NCI-H345 (cell line): ENCODE data around the gene RAE1.
A peak's percentile ranks its signal among the peaks of the same experiment; 100 is the strongest.

Experiments
- DNase-seq: peaks from one replicate; lab custom pipeline; 2025; lab: John Stamatoyannopoulos, UW

Gene RAE1

GRCh38 chr20:57351042-57351783, at the start of gene RAE1:
Gene RAE1 (plus strand): TSS chr20:57351255. CDS start chr20:57354039, 2,784 bp downstream.
- DNase-seq: peak; percentile 94

- DNase-seq: no peak
Measured at GRCh38 chr20:57306747-57307146, 44.3 kb upstream of the RAE1 start.

- no peak for DNase-seq
Measured at GRCh38 chr20:57308451-57309271, 42.4 kb upstream of the RAE1 start.

- DNase-seq: no peak
Measured at GRCh38 chr20:57309544-57310115, 41.4 kb upstream of the RAE1 start.

- DNase-seq: no peak
Measured at GRCh38 chr20:57310821-57311514, 40.1 kb upstream of the RAE1 start.

DNA sequence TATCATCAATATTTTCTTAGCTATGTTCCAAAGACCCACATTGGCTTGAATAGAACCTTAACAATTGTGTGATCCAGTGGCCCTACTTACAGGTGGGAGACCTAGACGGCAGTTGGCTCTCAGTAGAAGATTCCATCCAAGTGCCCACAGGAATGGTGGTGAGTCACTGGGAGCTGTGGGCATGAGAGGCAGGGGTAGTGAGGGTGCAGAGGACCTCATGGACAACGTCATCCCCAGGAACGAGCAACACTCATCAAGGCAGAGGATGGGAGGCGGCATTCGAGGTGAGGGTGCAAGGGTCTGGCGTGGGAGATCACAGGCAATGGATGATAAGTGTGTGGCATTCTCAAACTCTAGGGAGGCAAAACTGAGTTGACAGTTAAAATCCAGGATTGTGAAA, 38.9 kb upstream of the RAE1 start:
- no peak for DNase-seq

DNA sequence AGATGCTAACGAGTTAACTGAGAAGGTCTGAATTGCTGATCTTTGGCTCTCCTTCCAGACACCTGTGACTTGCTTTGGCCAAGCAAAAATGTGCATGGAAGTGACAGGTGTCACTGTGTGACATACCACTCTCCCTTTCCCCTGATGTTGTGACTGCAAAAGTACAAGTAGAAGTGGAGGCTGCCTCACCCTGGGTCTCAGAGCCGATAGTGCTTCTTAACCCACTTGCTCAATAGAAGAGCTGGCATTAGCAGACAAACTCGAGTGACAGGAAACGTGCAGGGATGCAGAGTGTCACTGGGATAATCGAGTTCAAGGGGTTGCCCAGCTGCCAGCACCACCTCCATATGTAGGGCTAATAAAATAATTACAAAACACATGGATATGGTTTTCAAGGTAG, 37.8 kb upstream of the RAE1 start:
- DNase-seq: no peak

- DNase-seq: no peak
Measured at GRCh38 chr20:57313951-57314350, 37.1 kb upstream of the RAE1 start.

- peak; percentile 23 for DNase-seq
Measured at GRCh38 chr20:57315083-57315975, 35.7 kb upstream of the RAE1 start.

DNA sequence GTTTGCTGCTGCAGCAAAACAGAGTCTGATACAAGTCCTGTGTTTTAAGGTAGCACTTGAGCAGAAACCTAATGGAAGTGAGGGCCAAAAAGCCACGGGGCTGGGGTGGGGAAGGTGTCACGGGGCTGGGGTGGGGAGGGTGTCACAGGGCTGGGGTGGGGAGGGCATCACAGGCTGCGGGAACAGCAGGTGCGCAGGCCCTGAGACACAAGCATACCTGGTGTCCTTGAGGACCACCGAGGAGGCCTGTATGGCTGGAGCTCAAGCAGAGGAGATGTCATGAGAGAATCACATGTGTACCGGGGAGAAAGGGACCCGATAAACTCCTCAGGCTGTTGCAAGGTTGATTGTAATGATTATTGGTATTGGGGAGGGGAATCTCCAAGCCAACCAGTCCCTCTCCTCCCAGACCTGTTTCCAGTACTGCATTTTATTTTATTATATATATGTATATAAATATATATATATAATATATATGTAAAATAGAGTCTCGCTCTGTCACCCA, 35.0 kb upstream of the RAE1 start:
- no peak for DNase-seq

DNA sequence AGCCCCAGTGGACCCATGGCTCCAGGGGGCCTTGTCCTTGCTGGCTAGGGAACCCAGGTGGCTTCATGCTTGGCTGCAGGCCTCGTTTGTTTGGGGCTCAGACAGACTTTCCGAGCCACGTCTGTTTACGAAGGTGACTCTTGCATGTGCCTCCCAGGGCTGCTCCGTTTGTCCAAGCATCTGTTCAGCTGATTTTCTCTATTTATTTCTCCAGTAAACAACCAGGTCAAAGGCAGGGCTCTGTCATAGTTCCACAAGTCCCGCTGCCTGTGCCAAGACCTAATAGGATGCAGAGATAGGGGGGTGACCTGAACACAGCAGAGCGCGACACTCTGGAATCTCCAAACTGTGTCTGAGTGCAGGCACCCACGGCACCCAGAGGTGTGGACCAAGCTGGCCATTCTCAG, 34.3 kb upstream of the RAE1 start:
- DNase-seq: no peak

DNA sequence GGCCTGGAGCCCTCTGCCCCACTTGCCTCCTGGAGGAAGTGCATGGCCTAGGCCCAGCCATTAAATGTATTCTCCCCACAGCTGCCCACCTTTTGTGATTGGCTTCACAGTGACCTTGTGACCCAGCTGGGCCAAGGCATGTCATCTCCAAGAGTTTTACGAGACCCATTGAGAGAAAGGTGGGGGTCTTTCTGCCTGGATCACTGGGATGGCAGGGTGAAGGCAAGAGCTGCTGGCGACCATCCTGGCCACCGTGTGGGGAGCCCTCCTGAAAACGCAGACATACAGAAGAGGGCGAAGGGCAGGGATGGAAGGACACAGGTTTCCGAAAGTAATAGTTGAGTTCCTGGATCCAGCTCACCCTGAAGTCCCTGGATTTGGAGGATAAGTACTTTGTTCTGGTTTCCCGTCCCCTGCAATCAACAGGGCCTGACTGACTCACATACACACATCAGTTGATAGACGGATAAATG, 33.7 kb upstream of the RAE1 start:
- no peak for DNase-seq

- no peak for DNase-seq
Measured at GRCh38 chr20:57317789-57318371, 33.2 kb upstream of the RAE1 start.

- DNase-seq: no peak
Measured at GRCh38 chr20:57319584-57319983, 31.5 kb upstream of the RAE1 start.

DNA sequence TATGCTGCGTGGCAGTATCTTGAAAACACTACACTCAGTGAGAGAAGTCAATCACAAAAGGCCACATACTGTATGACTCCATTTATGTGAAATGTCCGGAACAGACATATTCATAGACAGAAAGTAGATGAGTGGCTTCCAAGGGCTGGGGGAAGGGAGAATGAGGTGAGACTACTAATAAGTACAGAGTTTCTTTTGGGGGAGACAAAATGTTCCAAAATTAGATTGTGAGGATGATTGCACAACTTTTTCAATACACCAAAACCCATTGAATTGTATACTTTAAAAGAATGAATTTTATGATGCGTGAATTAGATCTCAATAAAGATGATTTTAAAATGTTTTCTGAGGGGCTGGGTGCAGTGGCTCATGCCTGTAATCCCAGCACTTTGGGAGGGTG, 30.7 kb upstream of the RAE1 start:
- peak; percentile 71 for DNase-seq

DNA sequence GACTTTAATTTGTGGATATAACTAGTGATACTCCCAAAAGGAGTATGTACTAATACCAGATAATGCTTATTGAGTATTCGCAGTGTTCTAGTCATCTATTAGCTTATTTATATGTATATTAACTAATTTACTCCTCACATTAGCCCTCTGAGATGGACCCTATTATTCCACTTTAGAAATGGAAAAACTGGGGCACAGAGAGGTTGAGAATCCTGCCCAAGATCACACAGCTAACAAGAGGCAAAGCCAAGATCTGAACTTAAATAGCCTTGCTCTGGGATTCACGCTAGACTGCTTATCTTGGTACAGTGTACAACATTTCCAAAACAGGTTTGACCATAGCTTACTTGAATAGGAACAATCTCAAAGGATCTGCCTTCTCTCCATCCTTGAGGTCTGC, 29.9 kb upstream of the RAE1 start:
- no peak for DNase-seq

GRCh38 chr20:57322476-57322875, 28.6 kb upstream of the RAE1 start:
- DNase-seq: no peak

DNA sequence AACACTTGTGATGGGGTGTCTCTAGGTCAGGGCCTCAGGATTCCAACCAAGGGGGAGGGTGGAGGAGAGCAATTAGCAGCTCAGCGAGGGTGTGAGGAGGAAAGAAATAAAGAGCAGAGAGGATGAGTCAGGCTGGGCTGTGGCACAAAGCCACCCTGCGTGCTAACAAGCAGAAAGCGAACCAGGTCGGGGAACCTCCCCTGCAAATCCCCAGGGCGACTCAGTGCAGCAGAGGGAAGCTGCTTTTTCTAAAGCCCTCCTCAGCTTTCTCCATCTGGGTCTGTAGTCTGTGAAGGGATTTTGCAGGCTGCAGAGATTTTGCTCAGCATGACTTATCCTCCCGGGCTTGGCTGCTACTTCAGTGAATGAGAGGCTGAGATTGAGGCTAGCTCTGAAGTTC, 28.0 kb upstream of the RAE1 start:
- peak; percentile 78 for DNase-seq

- DNase-seq: no peak
Measured at GRCh38 chr20:57325632-57326356, 25.3 kb upstream of the RAE1 start.
